GM12874 (cell line): ENCODE results near the gene AFAP1L2.

Experiments
- TF ChIP-seq, protein P1 (sequence below): IDR thresholded peaks from 2 replicates; pipeline ENCODE4 v1.5.1; 2011; ENCODE audit warnings: low read depth, mild to moderate bottlenecking, control low read depth, low read length, moderate library complexity; ENCODE audit not compliant: insufficient read depth

The AFAP1L2 gene, protein sequence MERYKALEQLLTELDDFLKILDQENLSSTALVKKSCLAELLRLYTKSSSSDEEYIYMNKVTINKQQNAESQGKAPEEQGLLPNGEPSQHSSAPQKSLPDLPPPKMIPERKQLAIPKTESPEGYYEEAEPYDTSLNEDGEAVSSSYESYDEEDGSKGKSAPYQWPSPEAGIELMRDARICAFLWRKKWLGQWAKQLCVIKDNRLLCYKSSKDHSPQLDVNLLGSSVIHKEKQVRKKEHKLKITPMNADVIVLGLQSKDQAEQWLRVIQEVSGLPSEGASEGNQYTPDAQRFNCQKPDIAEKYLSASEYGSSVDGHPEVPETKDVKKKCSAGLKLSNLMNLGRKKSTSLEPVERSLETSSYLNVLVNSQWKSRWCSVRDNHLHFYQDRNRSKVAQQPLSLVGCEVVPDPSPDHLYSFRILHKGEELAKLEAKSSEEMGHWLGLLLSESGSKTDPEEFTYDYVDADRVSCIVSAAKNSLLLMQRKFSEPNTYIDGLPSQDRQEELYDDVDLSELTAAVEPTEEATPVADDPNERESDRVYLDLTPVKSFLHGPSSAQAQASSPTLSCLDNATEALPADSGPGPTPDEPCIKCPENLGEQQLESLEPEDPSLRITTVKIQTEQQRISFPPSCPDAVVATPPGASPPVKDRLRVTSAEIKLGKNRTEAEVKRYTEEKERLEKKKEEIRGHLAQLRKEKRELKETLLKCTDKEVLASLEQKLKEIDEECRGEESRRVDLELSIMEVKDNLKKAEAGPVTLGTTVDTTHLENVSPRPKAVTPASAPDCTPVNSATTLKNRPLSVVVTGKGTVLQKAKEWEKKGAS

GRCh38 chr10:114404171-114405010, at the start of gene AFAP1L2:
AFAP1L2 (minus strand) TSS chr10:114404502; CDS start chr10:114404455, 47 bp downstream.
- TF ChIP-seq, protein P1, sequence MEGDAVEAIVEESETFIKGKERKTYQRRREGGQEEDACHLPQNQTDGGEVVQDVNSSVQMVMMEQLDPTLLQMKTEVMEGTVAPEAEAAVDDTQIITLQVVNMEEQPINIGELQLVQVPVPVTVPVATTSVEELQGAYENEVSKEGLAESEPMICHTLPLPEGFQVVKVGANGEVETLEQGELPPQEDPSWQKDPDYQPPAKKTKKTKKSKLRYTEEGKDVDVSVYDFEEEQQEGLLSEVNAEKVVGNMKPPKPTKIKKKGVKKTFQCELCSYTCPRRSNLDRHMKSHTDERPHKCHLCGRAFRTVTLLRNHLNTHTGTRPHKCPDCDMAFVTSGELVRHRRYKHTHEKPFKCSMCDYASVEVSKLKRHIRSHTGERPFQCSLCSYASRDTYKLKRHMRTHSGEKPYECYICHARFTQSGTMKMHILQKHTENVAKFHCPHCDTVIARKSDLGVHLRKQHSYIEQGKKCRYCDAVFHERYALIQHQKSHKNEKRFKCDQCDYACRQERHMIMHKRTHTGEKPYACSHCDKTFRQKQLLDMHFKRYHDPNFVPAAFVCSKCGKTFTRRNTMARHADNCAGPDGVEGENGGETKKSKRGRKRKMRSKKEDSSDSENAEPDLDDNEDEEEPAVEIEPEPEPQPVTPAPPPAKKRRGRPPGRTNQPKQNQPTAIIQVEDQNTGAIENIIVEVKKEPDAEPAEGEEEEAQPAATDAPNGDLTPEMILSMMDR: no peak

DNA sequence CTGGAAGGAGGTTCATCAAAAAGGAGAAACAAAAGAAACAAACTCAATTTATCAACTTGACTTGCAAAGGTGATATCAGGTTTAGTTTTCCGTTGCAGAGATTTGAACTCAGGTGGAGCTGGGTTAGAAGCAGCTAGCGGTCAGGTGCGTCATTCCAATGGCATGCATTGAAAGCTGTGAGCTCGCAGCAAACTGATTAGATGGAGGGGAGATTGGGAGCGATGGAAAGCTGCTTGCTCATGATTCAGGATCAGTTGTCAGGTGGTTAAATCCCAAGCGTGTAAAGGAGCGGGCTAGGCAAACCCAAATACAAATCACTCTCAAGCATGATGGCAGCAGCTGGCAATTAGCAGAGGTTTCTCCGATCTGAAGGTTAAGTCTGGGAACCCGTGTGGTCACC, 49.3 kb upstream of the AFAP1L2 start:
- TF ChIP-seq, protein P1: no peak

- TF ChIP-seq, protein P1: no peak
Measured at GRCh38 chr10:114448897-114449296, 44.6 kb upstream of the AFAP1L2 start.

DNA sequence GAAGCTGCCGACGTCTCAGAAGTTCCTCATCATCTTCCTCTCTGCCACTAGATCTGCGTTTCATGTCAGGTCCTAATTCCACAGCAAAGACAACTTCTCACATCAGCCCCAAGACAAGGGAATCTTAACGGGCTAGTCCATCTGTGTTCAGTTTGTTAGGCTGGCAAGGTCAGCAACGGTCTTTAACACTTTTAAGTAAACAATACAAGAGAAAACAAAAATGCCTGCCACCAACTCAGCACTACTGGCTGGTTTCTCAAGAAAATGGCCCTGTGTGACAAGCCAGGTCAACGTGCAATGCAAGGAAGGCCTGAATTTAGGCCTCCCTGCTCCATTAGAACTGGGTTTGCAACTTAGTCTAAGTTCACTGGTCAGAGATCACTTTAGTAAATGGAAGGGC, 41.0 kb upstream of the AFAP1L2 start:
- TF ChIP-seq, protein P1: no peak

DNA sequence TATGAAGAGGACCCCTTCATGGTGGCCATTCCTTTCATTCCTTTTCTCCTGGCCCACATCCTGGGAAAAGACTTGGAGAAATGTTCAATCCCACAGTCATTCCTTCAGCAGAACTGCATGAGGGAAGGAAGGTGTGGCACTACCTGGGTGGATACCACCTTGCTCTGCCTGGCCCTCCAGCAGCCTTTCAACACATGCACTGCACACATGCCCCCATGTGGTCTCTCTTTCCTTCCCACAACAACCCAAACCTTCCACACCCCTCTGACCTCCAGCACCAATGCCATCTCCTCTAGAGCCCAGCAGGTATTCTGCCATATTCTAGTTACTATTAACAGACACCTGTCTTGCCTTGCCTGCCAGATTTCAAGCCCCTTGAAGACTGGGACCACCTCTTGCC, 40.5 kb upstream of the AFAP1L2 start:
- TF ChIP-seq, protein P1: no peak

DNA sequence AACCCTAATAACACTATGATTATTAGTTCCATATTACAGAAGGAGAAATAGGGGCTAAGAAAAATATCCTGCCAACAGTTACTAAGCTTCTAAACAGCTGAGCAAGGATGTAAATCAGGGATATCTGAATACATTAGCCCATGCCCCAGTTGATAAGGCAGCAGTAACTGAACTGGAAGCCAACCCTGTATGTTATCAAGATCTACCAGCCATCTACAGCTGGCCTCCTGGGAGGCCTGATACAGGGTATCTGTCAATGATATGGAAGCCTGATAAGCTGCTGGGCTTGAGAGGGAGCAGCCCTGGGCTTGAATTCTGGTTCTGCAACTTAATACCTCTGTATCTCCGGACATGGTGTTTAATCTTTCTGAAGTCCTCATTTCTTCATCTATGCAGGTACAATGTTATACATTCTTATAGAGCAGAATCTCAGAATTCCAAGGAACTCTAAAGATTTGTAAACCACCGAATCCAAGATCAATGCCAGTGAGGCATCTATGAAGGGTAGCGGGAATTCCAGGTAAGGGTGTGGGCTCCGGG, 37.9 kb upstream of the AFAP1L2 start:
- TF ChIP-seq, protein P1: no peak
